Activated CD4-positive, alpha-beta T cell treated with anti-CD3 and anti-CD28 coated beads for 24 hours (primary cell): ENCODE data around the gene SLC26A1.

Experiments
- DNase-seq, 2 donors: peaks; one replicate each; pipeline ENCODE4 v3.0.0-alpha.2; 2020; ENCODE audit warnings: low read depth in 2 of 2

Gene SLC26A1

DNA sequence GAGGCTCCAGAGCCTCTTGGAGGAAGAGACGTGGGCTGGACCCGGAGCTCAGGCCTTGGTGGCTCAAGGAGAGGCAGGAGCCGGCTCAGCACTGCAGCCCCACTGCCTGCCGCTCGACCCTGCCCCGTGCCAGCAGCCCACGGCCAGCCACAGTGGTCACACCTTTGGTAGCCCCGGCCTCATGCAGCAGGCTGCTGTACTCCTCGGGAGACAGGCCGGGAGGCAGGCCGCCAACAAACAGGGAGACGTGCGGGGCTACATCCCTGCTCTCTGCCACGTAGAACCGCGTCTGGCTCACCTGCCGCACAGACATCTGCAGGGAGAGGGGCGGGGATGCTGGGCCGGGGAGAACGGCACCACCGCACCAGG is 27.5 kb downstream of the SLC26A1 start:
- DNase-seq = no peak

DNA sequence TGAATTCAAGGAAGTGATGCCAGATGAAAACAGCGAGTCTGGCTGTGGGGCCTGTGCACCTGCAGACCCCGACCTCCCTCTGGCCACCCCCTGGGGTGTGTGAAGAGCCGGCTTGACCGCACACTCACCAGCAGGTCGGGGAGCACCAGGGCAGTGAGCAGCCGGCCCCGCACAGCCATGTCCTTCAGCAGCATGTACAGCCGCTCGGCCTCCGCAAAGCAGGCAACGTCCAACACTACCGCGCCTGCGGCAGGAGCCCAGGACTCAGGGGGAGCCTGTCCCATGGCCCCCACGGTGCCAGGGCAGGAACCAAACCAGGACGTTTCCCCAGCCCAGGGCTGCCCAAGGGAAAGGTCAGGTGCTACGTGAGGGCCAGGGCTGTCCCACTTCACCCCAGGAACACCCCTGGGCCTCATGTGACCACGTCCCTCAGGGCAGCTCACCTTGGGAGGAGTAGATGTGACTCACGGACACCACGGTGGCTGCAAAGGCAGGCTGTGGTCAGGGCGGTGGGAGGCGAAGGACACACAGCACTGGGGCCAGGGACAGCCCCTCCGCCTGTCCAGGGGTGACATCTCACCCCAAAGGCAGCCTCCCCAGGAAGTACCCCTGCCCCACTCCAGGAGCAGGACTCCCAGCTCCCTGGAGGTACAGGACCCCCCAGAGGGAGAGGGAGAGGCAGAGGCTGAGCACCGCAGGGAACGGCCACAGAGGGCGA is 28.0 kb downstream of the SLC26A1 start:
- no peak for DNase-seq

DNA sequence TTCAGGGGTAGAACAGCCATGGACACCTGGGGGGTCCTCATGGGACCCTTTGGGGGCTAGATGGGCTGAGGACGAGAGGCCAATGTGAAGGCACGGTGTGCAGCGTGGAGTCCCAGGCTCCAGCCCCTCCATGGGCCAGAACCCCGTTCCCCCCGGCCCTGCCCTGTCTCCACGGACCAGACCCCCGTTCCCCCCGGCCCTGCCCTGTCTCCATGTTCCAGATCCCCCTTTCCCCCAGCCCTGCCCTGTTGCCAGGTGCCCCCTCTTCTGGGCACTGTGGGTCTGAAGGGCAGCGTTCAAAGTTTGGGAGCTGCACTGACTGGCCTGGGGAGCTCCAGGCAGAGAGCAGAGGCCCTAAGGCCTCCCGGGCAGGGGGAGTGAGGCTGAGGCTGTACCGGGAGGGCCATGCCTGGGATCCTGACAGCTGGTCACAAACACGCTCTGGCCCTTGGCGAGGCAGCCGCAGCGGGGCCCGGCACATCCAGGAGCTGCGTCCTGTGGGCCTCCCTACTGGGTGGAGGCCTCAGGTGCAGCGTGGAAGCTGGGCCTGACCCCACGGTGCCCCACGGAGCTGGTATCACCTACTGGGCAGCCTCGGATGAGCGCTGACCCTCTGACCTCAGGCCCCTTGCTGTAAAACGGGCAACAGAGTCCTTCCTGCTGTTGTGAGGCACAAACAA is 28.7 kb downstream of the SLC26A1 start:
- DNase-seq = no peak

DNA sequence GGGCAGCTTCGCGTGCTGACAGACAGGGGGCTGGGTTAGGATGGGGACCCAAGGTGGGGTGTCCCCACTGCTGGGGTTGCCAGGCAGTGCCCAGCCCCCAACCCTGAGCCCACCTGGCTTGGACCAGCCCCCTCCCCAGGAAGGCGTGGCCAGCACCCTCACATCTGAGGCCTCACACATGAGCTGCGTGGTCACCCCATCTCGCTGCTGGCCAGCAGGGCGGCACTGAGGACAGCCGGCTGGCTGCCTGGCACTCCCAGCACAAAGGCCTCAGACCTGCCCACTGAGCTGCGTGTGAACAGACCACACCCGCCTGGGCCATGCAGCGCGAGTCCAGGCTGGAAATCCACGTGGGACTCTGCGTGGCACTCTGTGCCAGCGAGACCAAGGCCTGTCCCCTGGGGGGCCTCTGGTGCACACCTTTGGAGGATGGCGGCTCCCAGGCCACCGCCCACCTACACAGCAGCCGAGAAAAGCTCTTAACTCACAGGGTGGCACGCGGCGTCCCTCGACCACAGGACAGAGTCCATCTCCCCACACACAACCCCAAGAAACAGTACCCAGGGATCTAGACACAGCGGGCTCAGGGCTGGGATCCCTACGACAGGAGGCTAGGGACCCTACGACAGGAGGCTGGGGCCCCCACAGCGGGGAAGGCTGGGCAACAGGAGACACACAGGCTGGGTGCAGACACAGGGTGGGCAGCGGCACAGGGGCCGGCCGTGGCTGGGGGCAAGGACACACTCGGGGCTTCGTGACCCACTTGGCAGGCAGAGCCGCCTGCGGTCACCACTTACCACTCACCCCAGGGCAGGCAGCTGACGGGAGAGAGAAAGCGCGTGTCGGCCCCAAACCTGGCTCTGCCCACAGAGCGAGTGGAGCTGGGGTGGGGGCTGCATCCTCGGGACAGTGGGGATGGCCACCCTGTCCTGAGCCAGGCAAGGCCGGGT is 29.7 kb downstream of the SLC26A1 start:
- DNase-seq = no peak

DNA sequence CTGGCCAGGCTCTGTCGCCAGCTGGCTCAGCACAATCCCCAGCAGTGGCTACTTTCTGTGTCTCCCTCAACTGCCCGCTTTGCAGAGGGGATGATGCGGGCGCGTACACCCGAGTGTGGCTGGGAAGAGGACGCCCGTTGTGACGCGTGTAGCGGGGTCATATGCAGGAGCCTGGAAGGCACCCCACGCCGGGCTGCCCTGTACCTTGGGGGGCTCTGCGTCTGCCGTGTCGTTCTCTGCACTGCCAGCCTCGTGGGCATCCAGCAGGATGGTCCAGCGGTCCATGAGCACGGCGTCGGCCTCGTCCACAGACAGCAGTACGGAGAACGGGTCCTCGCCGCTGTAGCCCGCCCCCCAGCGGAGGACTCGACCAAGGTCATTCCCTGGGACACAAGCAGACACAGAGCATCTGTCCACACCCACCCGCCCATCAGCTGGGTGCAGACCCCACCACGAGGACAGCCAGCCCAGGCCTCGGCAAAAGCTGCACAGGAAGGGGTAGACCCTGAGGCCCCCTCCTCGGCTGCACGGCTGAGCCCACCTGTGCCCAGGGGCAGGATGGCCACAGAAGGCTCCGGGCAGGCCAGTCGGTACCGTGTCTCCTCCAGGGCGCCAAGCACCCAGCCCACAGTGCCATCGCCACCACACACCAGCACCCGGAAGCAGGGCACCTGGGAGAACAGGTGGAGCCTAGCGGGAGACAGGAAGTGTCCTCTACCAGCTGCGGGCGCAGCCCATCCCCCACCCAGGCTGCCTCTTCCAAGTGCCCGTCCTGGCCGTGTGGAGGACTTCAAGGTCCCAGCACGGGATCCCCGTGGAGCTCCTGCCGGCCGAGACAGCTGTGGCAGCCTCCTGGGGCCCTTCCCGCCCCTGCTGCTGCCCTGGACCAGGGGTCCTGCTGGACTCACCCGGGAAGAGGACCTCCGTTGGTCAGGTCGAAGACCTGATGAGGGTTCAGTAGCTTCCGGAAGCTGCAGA is 30.7 kb downstream of the SLC26A1 start:
- no peak for DNase-seq

DNA sequence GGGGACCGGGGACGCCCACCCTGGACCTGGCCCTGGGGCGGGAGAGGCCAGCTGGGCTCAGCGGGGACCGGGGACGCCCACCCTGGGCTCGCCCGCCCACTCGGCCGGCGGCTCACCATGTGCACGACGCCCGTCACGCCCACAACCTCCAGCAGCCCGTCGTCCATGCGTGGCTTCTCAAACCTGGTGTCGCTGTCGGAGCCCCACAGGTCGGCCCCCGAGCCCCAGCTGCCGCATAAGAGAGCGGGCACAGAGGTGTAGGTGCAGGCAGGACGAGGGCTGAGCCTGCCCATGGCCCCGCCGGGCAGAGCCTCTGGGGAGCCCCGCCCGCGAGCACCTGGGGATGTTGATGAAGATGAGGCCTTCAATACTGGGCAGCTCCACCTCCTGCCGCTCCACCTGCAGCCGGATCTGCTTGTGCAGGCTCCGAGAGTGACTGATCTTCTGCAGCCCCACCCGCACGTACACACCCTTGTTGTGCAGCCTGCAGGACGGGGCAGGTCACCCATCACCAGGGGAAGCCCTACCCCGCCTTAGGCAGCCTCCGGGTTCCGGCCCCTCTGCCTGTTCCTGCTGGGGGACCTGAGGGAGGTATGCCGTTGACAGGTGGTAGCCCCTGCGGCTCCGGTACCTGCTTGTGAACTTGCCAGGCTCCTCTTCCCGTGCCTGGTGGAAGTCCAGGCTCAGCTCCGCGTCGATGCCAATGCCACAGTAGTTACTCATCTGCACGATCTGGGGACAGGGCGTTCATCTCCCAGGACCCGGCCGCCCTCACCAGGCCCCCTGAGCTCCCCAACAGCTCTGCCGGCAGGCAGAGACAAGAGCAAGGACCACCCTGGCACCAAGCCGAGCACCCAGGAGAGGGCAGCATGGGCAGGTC is 31.6 kb downstream of the SLC26A1 start:
- DNase-seq = no peak

DNA sequence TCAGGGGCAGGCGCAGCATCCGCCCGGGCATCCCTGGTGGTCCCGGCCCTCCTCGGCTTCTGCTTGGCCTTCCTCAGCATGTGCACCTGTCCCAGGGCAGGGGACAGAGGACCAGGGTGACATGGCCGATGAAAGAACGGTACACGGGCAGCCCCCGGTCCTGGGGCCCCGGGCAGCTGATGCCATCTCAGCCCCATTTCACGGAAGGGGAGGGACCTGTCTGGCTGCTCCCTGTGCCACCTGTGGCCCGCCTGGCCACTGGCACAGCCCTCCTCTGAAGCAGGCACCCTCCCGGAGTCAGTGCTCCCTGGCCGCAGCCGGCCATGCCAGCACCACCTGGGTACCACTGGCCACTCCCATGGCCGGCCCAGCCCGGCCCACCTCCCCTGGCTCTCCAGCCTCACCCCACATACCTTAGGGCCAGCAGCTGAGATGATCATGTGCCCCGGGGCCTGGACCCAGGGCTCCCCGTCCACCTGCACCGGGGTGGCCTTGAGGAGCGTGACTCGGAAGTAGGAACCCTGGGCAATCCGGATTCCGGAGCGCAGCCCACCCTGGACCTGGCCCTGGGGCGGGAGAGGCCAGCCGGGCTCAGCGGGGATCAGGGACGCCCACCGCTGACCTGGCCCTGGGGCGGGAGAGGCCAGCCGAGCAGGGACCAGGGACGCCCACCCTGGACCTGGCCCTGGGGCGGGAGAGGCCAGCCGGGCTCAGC is 32.4 kb downstream of the SLC26A1 start:
- no peak for DNase-seq

DNA sequence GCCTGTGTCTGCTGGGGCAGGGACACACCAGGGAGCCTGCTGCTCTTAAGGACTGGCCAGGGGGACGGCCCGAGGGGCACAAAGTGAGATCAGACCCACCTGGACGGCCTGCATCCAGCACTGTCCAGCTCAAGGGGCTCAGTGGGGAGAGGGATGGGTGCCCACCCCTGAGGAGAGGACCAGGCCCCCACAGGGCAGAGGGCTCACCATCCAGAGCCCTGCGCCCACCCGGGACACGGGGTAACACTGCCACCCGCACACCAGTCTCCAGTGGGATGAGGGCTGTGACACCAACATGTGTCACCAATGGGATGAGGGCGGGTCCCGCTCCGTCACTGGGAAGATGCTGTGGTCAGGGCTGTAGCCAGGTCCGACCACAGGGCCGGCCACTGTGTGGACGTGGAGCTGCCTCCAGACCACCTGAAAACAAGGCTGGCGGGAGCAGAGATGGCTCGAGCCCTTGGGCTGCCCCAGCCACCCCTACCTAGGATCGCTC is 33.0 kb downstream of the SLC26A1 start:
- DNase-seq = no peak

DNA sequence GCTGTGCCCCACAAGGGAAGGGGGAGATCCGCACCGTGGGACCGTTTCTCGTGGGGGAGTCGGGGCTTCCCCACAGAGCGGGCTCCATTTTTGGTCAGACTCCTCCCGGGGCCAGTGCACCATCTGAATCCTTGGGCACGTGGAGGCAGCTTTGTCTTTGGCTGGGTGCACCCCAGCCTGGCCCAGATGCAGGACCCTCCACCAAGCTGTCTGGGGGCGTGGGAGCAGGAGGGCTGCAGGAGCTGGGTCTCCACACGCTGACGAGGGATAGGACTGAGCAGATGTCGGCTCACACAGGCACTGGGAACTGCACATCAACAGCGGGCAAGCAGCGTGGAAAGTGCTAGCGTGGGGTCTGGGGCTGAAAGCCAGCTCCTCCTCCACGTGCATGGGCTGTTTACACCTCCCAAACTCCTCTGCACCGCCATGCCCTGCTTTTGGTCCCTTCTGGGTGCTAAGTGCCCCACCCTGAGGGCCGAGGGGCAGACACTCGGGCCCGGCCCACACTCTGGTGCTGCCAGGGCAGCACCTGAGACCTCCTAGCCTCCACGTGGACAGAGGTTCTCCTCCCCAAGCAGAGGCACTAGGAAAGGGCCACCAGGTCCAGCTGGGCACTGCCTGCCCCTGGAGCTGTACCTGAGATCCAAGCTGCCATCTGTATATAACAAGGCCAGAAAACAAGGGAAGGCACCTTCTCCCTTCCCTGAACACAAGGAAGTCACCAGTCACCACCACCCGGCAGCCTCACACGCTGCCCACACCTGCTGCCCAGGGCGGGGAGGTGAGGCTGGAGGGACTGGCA is 33.7 kb downstream of the SLC26A1 start:
- no peak for DNase-seq

DNA sequence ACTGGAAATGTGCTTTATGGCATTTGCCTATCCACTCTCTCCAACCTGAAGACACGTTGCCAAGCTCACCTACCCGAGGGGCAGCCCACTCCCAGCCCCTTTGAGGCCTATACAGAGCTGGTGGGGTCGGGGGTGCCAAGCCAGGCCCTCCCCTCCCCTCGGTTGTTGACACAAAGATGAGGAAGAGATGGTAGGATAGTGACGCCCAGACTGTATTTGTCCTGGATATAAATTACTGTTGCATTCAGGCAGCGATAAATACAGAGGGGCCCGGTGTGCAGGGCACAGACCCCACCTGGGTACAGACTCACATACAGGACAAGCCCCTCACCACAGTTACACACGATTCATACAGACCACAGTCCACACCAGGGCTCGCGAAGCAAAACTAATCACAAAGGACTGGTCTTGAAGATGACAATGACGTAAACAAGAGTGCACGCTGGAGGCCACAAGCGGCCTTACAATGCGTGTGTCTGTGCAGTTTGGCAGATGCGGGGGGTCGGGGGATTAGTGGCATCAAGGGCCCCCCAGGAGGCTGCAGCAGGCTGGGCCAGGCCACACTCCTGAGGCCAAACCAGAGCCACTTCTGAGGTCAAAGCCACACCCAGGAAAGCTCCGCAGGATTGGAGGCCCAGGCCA is 34.4 kb downstream of the SLC26A1 start:
- no peak for DNase-seq

DNA sequence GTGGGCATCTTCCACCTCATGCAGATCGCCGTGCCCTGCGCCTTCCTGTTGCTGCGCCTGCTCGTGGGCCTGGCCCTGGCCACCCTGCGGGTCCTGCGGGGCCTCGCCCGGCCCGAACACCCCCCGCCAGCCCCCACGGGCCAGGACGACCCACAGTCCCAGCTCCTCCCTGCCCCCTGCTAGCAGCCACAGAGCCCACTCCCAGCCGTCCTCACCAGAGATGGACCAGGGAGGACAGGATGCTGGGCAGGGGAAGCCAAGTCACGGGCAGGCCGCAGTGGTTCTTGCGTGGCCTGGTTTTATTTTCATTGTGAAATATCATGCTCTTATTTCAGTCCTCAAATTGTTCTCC is 34.9 kb downstream of the SLC26A1 start:
- no peak for DNase-seq

DNA sequence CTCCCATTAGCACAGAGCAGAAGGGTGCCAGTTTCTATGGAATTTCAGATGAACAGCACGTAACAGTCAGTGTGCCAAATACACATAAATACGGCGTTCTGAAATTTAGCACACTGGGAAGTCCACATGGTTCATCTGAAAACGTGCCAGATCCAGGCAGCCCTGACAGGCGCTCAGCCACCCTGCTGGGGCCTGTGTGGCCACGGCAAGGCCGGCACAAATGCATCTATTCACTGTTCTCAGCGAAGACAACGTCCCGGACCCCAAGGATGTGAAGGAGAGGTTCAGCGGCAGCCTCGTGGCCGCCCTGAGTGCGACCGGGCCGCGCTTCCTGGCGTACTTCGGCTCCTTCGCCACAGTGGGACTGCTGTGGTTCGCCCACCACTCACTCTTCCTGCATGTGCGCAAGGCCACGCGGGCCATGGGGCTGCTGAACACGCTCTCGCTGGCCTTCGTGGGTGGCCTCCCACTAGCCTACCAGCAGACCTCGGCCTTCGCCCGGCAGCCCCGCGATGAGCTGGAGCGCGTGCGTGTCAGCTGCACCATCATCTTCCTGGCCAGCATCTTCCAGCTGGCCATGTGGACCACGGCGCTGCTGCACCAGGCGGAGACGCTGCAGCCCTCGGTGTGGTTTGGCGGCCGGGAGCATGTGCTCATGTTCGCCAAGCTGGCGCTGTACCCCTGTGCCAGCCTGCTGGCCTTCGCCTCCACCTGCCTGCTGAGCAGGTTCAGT is 35.5 kb downstream of the SLC26A1 start:
- DNase-seq = no peak

DNA sequence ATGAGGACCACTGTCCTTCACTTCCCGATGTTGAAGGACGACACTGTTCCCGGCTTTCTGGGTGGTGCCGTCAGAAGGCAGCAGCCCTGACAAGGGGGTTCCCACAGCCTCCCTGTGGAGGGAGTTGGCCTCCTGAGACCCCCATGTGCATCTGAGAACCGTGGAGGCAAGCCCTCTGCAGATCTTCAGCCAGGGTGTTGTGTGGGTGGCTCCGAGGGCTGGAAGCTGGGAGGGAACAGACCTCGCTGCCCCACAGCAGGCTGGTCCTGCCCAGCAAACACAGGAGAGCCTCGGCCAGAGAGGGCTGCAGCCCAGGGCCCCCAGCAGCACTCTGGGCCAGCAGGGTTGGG is 36.0 kb downstream of the SLC26A1 start:
- no peak for DNase-seq

DNA sequence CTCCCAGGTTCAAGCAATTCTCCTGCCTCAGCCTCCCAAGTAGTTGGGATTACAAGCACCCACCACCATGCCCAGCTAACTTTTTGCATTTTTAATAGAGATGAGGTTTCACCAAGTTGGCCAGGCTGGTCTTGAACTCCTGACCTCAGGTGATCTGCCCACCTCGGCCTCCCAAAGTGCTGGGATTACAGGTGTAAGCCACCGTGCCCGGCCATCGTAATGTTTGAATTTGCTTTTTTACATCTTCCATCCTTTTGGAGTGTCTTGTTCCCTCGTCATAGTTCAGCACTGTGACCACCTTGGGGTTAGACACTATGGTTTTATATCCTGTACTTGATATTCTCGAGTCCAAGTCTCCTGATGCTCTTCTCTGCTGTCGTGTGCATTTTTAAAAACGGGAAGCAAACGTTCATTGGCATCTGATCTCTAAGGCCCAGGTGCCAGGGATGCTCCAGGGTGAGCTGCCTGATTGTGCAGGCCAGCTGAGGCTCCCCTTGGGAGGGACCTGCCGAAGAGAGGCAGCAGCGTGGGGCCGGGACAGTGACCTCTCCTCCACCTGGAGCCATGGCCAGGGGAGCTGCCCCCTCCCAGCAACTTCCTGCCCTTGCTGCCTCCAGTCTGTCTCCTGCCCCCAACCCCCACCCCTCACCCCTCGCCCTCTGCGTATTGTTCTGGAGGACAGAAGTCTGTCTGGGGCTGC is 36.5 kb downstream of the SLC26A1 start:
- no peak for DNase-seq

DNA sequence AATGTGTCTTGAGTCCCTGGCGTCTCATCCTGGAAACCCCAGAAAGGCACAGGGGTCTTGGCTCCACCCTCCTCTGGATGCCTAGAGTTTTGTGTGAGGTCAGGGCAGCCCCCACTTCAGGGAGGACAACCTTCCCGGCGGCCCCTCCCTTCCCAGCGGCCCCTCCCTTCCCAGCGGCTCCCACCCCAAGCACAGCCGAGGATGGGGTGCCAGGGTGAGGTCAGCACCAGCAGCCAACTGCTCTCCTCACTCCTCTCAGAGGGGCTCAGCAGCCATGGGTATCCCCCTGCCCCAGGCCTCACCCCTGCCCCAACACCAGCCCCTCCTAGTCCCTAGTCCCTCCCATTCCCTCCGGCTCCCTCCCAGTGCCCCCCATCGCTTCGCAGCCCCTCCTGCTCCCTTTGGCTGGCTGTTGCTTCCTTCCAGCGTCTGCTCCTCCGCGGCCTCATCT is 37.2 kb downstream of the SLC26A1 start:
- DNase-seq = no peak

DNA sequence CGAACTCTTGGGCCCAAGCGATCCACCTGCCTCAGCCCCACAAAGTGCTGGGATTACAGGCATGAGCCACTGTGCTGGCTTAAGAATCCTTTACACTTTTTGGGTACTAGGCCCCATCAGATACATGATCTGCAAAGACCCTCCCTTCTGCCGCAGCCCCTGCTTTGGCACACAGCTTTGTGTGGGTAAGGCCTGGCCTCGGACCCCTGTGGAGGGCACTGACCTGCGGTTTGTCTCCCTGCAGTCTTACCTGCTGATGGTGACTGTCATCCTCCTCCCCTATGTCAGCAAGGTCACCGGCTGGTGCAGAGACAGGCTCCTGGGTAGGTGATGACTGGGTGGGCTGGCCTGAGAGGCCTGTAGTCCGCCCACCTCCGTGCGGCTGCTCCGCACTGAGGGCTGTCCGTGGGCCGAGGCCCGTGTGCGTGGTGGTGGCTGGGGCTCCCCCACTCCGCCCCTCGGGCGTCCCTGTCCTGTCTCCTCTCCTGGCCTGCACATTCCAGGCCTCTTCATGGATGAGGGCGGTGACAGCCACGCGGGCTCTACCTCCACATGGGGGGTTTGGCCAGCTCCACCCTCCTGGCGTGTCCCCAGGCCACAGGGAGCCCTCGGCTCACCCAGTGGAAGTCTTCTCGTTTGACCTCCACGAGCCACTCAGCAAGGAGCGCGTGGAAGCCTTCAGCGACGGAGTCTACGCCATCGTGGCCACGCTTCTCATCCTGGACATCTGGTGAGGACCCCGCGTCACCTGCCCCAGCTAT is 37.9 kb downstream of the SLC26A1 start:
- no peak for DNase-seq
